ENCODE measurements around the gene NNAT.

The NNAT gene

GRCh38 chr20:37567671-37568588 lies 46.9 kb downstream of the NNAT start:
- peak; percentile 52 for DNase-seq

- DNase-seq = no peak
Measured at GRCh38 chr20:37570419-37570818, 49.4 kb downstream of the NNAT start.

DNA sequence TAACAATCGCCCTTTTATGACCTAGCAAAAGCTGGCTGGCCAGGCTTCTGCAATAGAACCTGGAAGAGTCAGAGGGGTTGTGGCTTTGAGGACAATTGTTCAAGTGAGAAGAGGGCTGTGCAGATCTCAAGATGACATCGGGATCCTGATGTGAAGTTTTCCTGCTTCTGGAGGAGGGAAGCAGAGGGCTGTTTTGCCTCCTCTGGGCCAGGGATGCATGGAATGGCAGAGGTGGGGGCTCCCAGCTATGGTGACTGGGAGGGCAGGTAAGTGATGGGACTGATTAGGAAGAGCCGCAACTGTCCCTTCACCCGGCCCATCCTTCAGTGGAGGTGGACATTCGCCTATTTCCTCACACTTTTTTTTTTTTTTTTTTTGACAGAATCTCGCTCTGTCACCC lies 50.0 kb downstream of the NNAT start:
- no peak for DNase-seq
